Common myeloid progenitor, CD34-positive (primary cell): ENCODE measurements around the gene SUGT1.
"Not testable (repeated sequence)": the region's sequence is repeated elsewhere in the genome, so short reads cannot be mapped to it uniquely, and the experiment has no call there.

ENCODE experiments used
- CTCF ChIA-PET: fragments of 350-600 bp; sonication (Branson Sonifier 250); formaldehyde crosslinking; loops from one replicate; lab custom pipeline; 2021; ENCODE audit warnings: antibody characterized with exemption; lab: Charles Lee
- POLR2A ChIA-PET: fragments of 350-600 bp; sonication (Branson Sonifier 250); formaldehyde crosslinking; loops from one replicate; lab custom pipeline; 2021; ENCODE audit warnings: antibody characterized with exemption; lab: Charles Lee
- DNase-seq, 3 donors: peaks; one replicate each; pipeline versions ENCODE4 v3.0.0 to v3.0.0-alpha.2; 2013
- H3K27ac ChIP-seq, 2 experiments: 1 replicate in 1 of 2; 2 replicates in 1 of 2; pipeline ENCODE4 v1.7.0; 2013; ENCODE audit warnings: inconsistent platforms in 2 of 2, low read length in 2 of 2, mild to moderate bottlenecking in 2 of 2, low read depth in 1 of 2, moderate library complexity in 1 of 2; ENCODE audit not compliant: severe bottlenecking in 2 of 2, insufficient read depth in 1 of 2, poor library complexity in 1 of 2
- H3K27me3 ChIP-seq, 5 experiments: replicated peaks in 2 of 5; 1 replicate in 3 of 5; 2 replicates in 2 of 5; pipeline versions ENCODE4 v1.6.1 to v1.7.0; 2013; ENCODE audit warnings: low read length in 4 of 5, mild to moderate bottlenecking in 2 of 5, moderate library complexity in 2 of 5, inconsistent platforms in 1 of 5; ENCODE audit not compliant: insufficient read depth in 5 of 5, control insufficient read depth in 4 of 5
- H3K36me3 ChIP-seq, 4 experiments: 1 replicate in 2 of 4; 2 replicates in 2 of 4; pipeline versions ENCODE4 v1.6.1 to v1.7.0; 2013; ENCODE audit warnings: low read length in 3 of 4, control low read depth in 1 of 4, mild to moderate bottlenecking in 1 of 4; ENCODE audit not compliant: control insufficient read depth in 4 of 4, insufficient read depth in 4 of 4
- H3K4me1 ChIP-seq, 4 experiments: 1 replicate in 3 of 4; 2 replicates in 1 of 4; pipeline versions ENCODE4 v1.6.1 to v1.7.1; 2013; ENCODE audit warnings: low read length in 3 of 4, mild to moderate bottlenecking in 3 of 4, control low read depth in 1 of 4, inconsistent platforms in 1 of 4, moderate library complexity in 1 of 4; ENCODE audit not compliant: control insufficient read depth in 4 of 4, insufficient read depth in 4 of 4; ENCODE audit errors: control extremely low read depth in 1 of 4
- H3K4me3 ChIP-seq, 7 experiments: 1 replicate in 4 of 7; 2 replicates in 3 of 7; pipeline versions ENCODE4 v1.5.1 to v1.7.0; 2013; ENCODE audit warnings: mild to moderate bottlenecking in 7 of 7, low read length in 6 of 7, moderate library complexity in 6 of 7, inconsistent platforms in 2 of 7, low read depth in 2 of 7, control low read depth in 1 of 7; ENCODE audit not compliant: insufficient read depth in 4 of 7, control insufficient read depth in 1 of 7; ENCODE audit errors: extremely low read depth in 1 of 7
- H3K9me3 ChIP-seq, 5 experiments: 1 replicate in 4 of 5; 2 replicates in 1 of 5; pipeline versions ENCODE4 v1.6.1 to v1.7.1; 2013; ENCODE audit warnings: low read length in 4 of 5, mild to moderate bottlenecking in 2 of 5, inconsistent platforms in 1 of 5, low read depth in 1 of 5, moderate library complexity in 1 of 5; ENCODE audit not compliant: control insufficient read depth in 4 of 5, insufficient read depth in 2 of 5; ENCODE audit errors: control extremely low read depth in 1 of 5
- WGBS: methylation state at CpG from one replicate; pipeline ENCODE4 v1.1.5; 2013; ENCODE audit not compliant: insufficient coverage; 5-methylcytosine and 5-hydroxymethylcytosine counted together

Gene SUGT1

GRCh38 chr13:52708266-52708665 lies 55.6 kb downstream of the SUGT1 start:
- H3K27me3 ChIP-seq, H3K36me3 ChIP-seq, H3K27ac ChIP-seq, H3K4me3 ChIP-seq, H3K9me3 ChIP-seq, POLR2A ChIA-PET, DNase-seq: not testable (repeated sequence)
- CTCF ChIA-PET = interaction anchor here (0.7 to 0.9 kb wide), 2 partner anchors 18 to 81 kb away, joined by 3 to 4 read pairs; no protein-coding TSS in a partner anchor
- peaks cover 5 to 13% (median 7%) of the 10 kb centered on the region in 4 experiments for H3K4me1 ChIP-seq
- 100% methylated on average over 8 of the region's 12 CpGs for WGBS

GRCh38 chr13:52711286-52711685 lies 58.6 kb downstream of the SUGT1 start:
- no peak for DNase-seq
- Histone ChIP-seq H3K9me3 (no peaks in the 10 kb centered on the region), H3K27me3 (no peaks in the 10 kb centered on the region), H3K4me3 (no peak overlapping the region), H3K36me3 (no peaks in the 10 kb centered on the region), H3K27ac (no peak overlapping the region), H3K4me1 (peaks cover 5 to 7% (median 7%) of the 10 kb centered on the region in 4 experiments)
- ChIA-PET CTCF (interaction anchor here (1.9 to 2.4 kb wide), 2 partner anchors 8 to 39 kb away, joined by 4 to 9 read pairs; no protein-coding TSS in a partner anchor), POLR2A (no interaction called here)
- 100% methylated on average over 2 of the region's 3 CpGs for WGBS

GRCh38 chr13:52712385-52712784 lies 59.7 kb downstream of the SUGT1 start:
- H3K4me3 ChIP-seq = no peak overlapping the region
- ChIA-PET POLR2A (interaction anchor here (0.6 kb wide), 1 partner anchor 13 kb away, joined by 3 read pairs; no protein-coding TSS in a partner anchor), CTCF (interaction anchor here (1.1 to 2.4 kb wide), 4 partner anchors 9 to 40 kb away, joined by 3 to 9 read pairs (median 6); no protein-coding TSS in a partner anchor)
- DNase-seq = no peak
- peaks cover 5 to 7% (median 7%) of the 10 kb centered on the region in 4 experiments for H3K4me1 ChIP-seq
- H3K27me3 ChIP-seq = no peaks in the 10 kb centered on the region
- no peaks in the 10 kb centered on the region for H3K36me3 ChIP-seq
- H3K9me3 ChIP-seq = no peaks in the 10 kb centered on the region
- H3K27ac ChIP-seq = no peak overlapping the region
- no CpG with 5 or more reads among the region's 3 CpGs for WGBS

GRCh38 chr13:52713894-52714293 lies 61.3 kb downstream of the SUGT1 start:
- 0% methylated on average over 1 of the region's 3 CpGs for WGBS
- peak; percentile 10 to 35 (median 22) for DNase-seq
- CTCF ChIA-PET = interaction anchor here (1.3 to 2.3 kb wide), 3 partner anchors 11 to 25 kb away, joined by 5 to 8 read pairs (median 5); no protein-coding TSS in a partner anchor

GRCh38 chr13:52720904-52721303 lies 68.3 kb downstream of the SUGT1 start:
- POLR2A ChIA-PET, H3K36me3 ChIP-seq: not testable (repeated sequence)
- CTCF ChIA-PET = interaction anchor here (1.7 kb wide), 1 partner anchor 16 kb away, joined by 4 read pairs; no protein-coding TSS in a partner anchor

More at GRCh38 chr13:52713894-52714293, 61.3 kb downstream of the SUGT1 start:
- H3K4me1 ChIP-seq = peaks cover 5 to 7% (median 7%) of the 10 kb centered on the region in 4 experiments
- no peaks in the 10 kb centered on the region for H3K9me3 ChIP-seq
- H3K27ac ChIP-seq = no peak overlapping the region
- no peaks in the 10 kb centered on the region for H3K27me3 ChIP-seq
- POLR2A ChIA-PET = no interaction called here
- no peak overlapping the region for H3K4me3 ChIP-seq
- no peaks in the 10 kb centered on the region for H3K36me3 ChIP-seq

GRCh38 chr13:52721356-52721755 lies 68.7 kb downstream of the SUGT1 start:
- H3K9me3 ChIP-seq, DNase-seq, H3K4me1 ChIP-seq, H3K4me3 ChIP-seq, H3K36me3 ChIP-seq, POLR2A ChIA-PET, H3K27ac ChIP-seq, H3K27me3 ChIP-seq: not testable (repeated sequence)
- CTCF ChIA-PET = interaction anchor here (1.7 kb wide), 1 partner anchor 15 kb away, joined by 4 read pairs; no protein-coding TSS in a partner anchor
- WGBS = 100% methylated on average over 1 of the region's 2 CpGs

More at GRCh38 chr13:52720904-52721303, 68.3 kb downstream of the SUGT1 start:
- H3K27me3 ChIP-seq, H3K4me1 ChIP-seq, H3K9me3 ChIP-seq, H3K4me3 ChIP-seq, DNase-seq, H3K27ac ChIP-seq: not testable (repeated sequence)
- WGBS = 100% methylated on average over 3 of the region's 7 CpGs

GRCh38 chr13:52723181-52723580 lies 70.5 kb downstream of the SUGT1 start:
- no peaks in the 10 kb centered on the region for H3K4me1 ChIP-seq
- no peak overlapping the region for H3K27ac ChIP-seq

More at GRCh38 chr13:52723181-52723580, 70.5 kb downstream of the SUGT1 start:
- ChIA-PET CTCF (no interaction called here), POLR2A (no interaction called here)
- DNase-seq = no peak
- Histone ChIP-seq H3K36me3 (no peaks in the 10 kb centered on the region), H3K27me3 (no peaks in the 10 kb centered on the region), H3K9me3 (no peaks in the 10 kb centered on the region), H3K4me3 (no peak overlapping the region)
- 100% methylated on average over 1 of the region's 4 CpGs for WGBS
